GM21717 (cell line): Measurements from ENCODE around the gene DPP10.

Experiments used
- ATAC-seq: cut with Tn5 transposase; IDR thresholded peaks from one replicate; pipeline ENCODE4 v1.9.1; 2021; ENCODE audit warnings: mild to moderate bottlenecking, moderate library complexity; ENCODE audit not compliant: unreplicated experiment

Gene DPP10

DNA sequence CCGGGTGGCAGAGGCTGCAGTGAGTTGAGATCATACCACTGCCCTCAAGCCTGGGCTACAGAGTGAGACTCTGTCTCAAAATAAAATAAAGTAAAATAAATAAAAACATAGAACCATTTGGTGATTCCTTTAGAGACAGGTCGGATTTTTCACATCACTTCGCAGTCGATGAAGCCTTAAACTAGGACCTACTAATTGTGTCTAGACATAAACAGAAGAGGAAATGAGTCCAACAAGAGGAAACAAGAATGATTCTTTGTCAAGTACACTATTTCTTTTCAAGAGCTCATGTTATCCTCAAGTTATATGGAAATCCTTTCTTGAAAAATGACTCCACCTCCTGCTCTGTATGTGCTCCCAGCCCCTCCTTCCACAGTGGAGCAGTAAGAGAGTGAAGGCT, 758.9 kb downstream of the DPP10 start:
- ATAC-seq, result no peak

DNA sequence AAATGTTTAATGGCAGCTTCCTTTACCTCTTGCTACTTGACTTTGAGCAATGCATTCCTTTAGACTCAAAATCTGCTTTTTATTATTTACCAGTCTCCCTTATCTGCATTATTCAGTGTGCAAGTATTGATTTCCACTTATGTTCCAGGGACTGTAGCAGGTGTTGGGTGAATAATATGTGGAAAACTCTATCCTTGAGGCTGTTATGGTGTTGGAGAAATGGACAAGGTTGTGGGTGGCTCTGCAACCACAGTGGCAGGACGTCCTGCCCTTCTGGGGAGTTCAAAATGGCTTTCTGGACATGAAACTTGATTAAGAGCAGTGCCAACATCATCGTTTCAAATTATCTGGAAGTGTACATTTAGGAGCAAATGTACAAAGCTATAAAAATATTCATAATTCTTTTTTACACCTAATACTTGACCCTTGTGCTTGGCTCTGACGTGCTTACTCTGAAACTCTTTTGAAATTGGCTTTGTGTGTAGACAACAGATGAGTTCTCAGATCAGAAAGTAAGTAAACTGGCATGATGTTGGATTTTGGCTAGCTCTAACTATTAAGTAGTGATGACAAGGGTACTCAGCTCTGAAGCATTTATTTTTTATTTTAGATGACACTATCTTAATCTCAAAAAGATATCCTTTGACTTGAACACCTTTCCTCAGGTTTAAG, 766.2 kb downstream of the DPP10 start:
- no peak for ATAC-seq

DNA sequence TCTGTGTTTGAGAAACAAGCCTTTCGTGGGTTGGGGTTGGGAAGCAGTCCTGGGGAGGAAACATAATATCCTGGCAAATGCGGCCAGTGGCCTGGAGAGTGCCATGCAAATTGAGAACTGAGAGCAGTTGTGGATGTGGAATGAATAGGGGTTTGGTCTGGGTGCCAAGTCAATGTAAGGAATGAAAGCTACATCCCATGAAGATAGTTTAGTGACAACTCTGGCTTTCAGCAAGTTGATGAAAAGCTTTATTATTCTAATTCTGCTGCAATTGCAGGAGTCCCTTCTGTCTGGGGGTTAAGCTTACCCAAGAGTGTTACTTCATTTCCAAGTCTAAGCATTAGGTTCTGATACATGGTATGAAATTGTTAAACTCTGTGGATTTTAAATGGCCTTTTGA, 771.6 kb downstream of the DPP10 start:
- ATAC-seq, result no peak

DNA sequence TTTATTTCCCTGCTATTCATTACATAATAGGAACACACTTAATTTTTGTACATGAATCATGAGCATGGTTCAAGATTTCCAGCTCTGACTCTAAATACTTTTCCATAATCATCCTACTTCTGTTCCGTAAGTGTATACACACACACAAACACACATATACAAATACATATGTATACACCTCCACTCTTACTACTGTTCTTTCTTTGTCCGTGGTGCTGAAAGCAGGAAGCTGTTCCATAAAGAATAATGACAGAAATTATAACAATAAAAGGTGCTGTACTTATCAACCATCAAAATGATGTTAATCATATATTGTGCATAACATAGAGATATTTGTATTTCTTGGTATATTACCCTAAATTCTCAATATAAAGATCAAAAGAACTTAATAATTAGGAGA, 776.9 kb downstream of the DPP10 start:
- ATAC-seq, result no peak

DNA sequence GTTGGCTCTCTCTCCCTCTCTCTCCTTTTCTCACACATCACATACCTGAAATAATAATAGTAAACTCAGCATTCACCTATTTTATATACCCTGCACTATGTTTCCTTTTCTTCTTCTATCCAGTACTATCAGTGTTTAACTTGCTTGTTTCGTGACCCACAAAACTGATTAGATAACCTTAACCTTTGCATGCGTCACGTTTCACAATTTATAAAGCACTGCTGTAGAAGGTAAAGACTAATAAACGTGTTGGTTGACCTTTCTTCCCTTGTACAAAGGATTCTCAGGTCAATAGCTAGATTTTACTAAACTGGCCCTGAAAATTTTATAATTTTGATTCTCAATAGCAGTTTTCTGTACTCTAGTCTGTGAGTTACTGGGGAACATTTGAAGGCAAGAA, 791.7 kb downstream of the DPP10 start:
- no peak for ATAC-seq

DNA sequence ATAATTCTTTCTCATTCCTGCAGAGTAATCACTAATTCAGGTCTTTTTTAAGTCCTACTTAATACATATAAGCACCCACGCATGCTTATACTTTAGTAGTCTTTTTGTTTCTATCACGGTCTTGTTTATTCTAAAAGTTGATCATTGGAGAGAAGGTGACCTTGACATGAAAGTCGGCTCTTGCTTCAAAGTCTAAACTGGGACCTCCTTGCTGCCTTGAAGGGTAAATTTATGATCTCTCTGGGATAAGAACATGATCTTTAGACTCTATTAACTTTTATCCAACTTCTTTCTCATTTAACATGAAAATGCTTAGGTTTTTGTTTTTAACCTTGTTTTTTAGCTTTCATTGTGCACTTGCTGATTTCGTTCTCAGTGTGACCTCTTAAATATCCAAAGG, 792.3 kb downstream of the DPP10 start:
- ATAC-seq, result no peak

DNA sequence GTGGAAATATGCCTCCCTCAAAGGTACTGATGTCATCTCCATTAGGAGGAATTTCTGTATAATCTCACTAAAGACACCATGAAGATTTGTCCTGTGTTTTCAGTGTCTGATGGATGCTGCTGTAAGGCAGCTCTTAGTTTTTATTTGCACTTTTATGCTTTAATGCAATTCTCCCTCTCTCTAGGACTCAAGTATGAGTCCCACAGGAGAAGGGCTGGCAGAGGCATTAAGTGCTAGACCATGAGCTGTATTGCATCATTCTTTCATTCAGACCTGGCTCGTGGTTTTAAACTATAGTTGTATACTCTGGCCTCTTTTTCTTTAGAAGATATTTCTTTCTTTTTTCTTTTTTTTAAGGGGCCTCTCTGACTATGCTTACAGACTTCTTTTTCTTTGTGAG, 805.6 kb downstream of the DPP10 start:
- no peak for ATAC-seq

DNA sequence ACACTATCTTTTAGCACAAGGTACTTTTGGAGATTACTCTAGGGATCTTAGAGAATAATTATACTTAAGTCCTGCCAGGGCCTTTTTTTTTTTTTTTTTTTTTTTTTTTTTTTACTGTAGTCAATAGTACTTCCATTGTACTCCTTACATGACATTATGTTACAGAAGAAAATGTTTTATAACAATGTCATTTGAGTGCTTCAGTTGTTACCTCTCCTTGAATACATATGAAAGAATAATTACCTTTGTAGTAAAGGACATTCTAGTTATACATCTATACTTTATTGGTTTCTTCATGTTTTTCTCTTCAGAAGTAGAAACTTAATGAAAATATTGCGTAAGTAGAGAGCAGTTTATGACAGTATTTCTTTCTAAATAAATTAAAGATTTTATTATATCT, 834.9 kb downstream of the DPP10 start:
- ATAC-seq, result no peak

DNA sequence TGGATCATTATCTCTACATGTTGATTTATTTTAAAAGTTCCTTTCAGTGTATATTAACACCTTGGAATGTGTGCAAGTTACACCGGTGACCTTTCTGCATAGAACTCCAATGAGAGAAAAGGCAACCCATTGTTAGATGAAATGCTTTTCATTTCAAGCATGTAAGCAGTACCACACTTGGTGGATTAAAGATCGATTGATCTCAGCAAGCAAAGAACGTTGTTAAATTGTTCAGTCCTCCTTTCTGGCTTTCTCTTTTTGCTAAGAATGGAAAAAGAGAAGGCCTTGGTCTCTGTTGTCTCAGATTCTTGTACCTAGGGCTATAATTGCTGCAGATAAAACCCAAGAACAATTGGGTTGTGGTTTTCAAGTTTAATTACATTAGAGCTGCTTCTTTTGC, 843.0 kb downstream of the DPP10 start:
- no peak for ATAC-seq

DNA sequence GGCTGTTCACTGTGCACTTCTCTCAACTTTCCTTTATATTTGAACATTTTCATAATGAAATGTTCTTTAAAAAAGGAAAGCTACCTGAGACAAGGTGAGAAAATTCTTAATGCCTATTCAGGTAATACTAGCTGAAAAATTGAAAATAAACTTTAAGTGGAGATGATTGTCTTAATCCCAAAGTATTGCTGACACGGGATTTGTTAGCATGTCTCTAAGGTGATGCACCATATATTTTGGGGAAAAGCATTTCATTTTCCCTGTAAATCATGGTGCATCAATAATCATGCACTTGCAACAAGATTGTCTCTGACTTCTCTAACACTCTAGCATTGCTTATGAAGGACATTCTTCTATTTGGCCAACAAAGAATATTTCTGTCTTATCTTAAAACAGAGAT, 848.0 kb downstream of the DPP10 start:
- ATAC-seq, result no peak

DNA sequence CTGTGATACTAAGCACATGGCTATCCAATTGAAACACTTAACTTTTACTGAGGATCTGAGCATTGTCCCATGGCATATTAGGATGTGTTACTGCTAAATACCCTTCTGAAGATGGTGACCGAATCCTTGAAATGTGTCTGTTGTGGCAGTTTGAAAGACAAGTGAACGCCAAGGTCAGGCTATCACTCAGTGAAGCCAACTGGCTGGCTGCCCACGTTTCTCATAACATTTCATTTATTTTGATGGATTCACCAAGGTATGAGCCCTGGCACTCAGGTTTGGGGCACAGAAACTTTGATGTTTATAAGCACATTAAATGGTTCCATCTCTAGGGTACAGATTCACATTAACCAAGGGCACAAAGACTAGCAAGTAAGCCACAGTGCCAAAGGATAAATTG, 850.3 kb downstream of the DPP10 start:
- no peak for ATAC-seq

DNA sequence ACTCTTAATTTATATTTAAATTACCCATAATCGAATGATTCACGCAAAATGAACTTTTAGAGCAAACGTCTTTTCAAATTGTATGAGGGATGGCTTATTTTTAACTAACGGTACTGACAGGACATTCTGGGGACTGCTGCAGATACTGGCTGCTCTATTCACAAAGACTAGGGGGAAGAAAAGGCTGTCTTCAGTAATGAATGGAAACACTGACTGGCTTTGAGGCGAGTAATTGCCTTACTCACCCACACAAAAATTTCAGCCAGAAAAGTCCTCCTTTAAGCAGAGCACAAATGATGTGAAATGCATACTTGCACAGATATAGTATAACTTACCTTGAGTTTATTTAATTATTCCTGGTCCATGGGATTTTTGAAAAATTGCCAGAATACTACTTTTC, 852.6 kb downstream of the DPP10 start:
- no peak for ATAC-seq

DNA sequence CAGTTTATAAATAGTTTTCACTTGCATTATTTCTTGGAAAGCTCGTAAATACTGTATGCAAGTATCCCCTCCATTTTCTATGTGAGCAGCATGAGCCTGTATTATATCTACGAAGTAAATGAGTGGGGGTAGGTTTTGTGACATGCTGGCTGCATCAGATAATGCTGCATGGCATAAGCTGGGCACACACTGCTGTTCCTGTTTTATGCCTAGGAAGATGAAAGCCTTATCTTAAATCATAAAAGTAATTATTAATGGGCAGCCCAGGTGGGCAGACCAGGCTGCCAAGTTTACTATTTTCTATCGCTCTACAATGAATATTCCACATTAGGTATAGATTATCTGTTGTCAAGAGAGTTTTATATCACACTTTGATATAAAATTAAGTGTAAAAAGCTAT, 854.6 kb downstream of the DPP10 start:
- ATAC-seq, result no peak

DNA sequence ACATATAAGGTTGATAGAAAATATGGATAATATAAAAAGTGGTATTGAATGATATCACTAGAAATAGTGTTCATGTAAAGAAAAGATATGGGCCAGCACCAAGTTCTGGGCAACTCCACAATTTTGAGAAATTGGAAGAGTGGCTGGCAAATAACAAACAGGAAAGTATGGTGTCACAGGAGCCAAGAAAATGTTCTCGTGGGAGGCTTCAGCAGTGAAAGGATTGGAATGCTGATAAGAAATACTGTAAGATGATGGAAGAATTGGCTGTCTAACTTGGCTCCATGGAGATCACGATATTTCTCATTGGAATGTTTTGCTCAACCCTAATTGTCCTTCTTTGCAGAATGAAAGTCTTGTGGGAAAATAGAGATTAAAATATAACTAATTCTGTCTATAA, 856.8 kb downstream of the DPP10 start:
- ATAC-seq, result no peak

DNA sequence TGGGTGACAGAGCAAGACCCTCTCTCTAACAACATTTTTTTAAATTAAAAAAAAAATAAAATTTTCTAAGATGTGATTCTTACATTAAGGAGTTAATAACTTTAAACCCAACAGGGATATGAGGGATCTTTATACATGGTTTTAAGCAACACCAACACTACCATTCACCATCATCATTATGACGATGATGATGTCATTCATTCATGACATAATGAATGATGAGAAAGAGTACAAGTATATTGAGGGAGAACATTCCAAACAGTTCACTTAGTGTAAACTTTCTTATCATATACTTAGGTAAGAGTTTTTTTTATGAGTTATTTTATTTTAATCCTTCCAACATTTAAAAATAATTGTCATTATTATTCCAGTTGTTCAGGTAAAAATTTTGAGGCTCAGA, 863.3 kb downstream of the DPP10 start:
- ATAC-seq, result no peak

DNA sequence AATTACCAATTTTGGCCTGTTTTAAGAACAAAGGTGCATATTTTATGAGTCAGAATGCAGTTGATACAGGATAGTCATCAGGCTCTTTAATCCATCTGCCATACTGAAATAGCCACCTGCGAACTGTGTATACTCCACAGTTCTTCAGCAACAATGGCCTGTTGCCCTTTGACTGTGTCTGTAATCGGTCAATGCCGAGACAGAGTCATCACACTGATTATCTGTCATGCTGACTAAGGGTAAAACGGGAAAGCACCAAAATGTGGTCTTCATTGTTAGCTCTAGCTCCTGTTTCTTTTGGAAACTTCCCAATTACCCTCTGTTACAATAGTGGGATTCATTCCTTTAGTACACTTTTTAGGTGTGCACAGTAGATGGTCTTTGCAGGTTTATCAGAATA, 871.7 kb downstream of the DPP10 start:
- ATAC-seq, result no peak

DNA sequence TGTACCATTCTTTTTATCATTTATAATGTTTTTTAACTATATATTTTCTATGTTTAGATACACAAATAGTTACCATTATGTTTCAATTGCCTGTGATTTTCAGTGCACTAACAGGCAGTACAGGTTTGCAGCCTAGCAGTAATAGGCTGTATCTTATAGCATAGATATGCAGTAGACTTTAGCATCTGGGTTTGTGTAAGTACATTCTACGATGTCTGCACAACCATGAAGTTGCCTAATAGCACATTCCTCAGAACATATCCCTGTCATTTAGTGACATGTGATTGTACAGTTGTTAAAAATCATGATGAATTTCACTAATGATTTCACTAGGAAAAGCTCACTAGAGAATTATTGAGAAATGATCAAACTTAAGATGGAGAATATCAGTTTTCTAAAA, 884.6 kb downstream of the DPP10 start:
- no peak for ATAC-seq

DNA sequence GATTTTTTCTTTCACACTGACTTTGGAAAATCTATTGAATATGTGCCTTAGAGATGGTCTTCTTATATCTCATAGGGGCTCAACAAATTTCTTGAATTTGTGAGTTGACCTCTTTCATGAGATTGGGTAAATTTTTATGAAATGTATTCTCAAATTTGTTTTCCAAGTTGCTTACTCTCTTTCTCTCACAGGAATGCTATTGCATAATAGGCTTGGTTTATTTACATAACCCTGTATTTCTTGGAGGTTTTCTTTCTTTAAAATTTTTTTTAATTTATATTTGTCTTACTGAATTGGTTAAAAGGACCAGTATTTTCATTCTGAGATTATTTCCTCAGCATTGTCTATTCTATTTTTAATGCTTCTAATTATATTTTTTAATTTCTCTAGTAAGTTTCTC, 917.1 kb downstream of the DPP10 start:
- no peak for ATAC-seq

DNA sequence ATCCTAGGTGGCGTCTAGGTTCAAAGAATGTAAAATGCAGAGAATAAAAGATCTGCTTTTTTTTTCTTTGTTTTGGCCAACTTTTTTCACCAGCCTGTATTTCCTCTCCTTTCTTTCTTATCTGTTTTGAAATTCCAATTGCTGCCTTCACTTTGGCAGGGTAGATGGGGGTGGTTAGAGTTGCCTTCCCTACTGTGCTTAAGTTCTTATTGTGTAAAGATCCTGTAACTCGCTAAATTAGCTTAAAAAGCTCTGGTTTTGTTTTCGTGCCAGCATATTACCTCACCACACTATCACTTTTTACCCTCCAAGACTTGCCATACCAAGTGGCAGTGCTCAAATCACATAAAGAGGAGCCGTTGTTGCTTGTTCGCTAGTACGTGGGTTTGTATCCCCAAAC, 921.7 kb downstream of the DPP10 start:
- ATAC-seq, result no peak

DNA sequence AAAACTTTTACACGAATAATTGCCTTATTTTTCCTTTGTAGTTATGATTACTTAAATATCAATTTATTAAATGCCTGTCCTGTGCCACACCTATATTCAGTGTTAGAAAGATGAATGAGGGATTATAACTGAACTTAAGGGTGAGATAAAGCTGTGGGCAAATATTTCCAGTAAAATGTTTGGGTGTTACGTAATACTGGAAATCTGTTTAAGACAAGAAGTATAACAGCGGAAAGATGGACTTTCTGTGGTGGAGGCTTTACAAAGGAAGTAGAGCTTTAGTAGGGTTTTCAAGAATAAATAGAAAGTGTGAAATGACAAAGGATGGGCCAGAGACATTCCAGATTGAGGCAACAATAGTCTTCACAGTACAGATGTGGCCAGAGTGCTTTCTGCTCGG, 927.0 kb downstream of the DPP10 start:
- no peak for ATAC-seq

DNA sequence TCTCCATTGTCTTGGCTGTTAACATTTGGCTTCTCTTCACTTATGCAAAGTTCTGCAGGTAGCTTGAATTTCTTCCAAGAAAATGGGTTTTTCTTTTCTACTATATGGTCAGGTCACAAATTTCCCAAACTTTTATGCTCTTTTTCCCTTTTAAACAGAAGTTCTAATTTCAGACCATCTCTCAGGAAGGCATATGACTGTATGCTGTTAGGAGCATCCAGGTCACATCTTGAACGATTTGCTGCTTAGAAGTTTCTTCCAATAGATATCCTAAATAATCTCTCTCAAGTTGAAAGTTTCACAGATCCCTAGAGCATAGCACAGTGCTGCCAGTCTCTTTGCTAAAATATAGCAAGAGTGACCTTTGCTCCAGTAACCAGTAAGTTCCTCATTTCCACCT, 932.5 kb downstream of the DPP10 start:
- ATAC-seq, result no peak

DNA sequence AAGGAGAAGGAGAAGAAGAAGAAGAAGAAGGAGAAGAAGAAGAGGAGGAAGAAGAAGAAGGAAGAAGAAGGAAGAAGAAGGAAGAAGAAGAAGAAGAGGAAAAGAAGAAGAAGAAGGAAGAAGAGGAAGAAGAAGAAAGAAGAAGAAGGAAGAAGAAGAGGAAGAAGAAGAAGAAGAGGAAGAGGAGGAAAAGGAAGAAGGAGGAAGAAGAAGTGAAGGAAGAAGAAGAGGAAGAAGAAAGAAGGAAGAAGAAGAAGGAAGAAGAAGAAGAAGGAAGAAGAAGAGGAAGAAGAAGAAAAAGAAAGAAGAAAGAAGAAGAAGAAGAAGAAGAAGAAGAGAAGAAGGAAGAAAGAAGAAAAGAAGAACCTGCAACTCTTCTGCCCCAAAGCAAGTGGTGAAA, 942.0 kb downstream of the DPP10 start:
- ATAC-seq, result no peak

DNA sequence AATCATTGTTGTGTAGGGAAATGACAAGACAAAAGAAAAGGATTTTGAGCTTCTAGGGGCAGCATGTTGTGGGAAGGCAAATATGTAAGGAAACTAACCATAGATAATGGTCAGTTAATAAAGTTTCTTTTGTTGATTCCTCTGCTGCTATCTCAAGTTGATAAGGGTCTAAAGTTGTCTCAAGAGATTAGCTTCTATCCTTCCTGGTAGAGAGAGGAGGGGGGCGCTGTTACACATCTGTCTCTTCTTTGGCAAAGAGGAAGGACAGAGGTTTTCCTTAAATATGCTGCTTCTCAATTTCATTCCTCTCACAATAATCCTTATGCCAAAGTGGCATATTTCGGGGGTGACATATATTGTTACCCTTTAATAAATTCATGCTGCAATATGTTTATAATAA, 944.0 kb downstream of the DPP10 start:
- ATAC-seq, result no peak

DNA sequence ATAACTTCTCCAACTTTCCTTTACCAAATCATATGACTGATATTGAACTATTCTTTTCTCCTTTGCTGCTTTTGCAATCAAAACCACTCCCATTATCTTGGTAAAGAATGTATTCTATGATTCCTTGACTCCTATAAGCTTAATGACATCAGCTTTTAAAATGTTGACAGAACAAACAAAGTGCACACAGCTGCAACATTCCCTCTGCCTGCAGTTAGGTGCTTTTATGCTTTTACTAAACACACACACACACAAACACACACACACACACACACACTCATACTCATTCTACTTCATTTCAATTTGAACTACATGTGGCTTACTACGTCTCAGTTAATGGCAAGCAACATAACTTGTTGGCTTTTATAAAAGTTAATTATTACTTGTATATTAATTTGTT, 946.6 kb downstream of the DPP10 start:
- ATAC-seq, result no peak
